SK-N-SH treated with all-trans-retinoic acid at 6 μM for 48 hours (cell line): ENCODE data around the gene DAB2IP.

Source experiments
- ATAC-seq: fragments of 200-7000 bp; cut with Tn5 transposase; 3 replicates; pipeline ENCODE4 v1.9.1; 2020; ENCODE audit warnings: mild to moderate bottlenecking, moderate library complexity
- ARNTL ChIP-seq: fragments of 450-650 bp; formaldehyde crosslinking; IDR thresholded peaks from 2 replicates; pipeline ENCODE4 v1.5.0; 2020; ENCODE audit warnings: low read depth, mild to moderate bottlenecking, moderate library complexity, borderline replicate concordance
- BACH2 ChIP-seq: fragments of 250-450 bp; sonication (Bioruptor Pico); IDR thresholded peaks from 2 replicates; pipeline ENCODE4 v1.9.0; 2021; ENCODE audit warnings: mild to moderate bottlenecking, borderline replicate concordance
- CREB5 ChIP-seq: fragments of 250-450 bp; sonication (Bioruptor Pico); IDR thresholded peaks from 2 replicates; pipeline ENCODE4 v1.5.1; 2020; ENCODE audit warnings: low read depth, mild to moderate bottlenecking, moderate library complexity
- CSDC2 ChIP-seq: fragments of 250-450 bp; sonication (Bioruptor Pico); IDR thresholded peaks from 2 replicates; pipeline ENCODE4 v1.5.0; 2020; ENCODE audit warnings: mild to moderate bottlenecking, moderate library complexity
- ESRRG ChIP-seq: fragments of 250-450 bp; sonication (Bioruptor Pico); IDR thresholded peaks from 2 replicates; pipeline ENCODE4 v1.6.1; 2021; ENCODE audit warnings: mild to moderate bottlenecking
- GLIS3 ChIP-seq: fragments of 250-450 bp; sonication (Bioruptor Pico); IDR thresholded peaks from 2 replicates; pipeline ENCODE4 v1.5.0; 2020; ENCODE audit warnings: mild to moderate bottlenecking, moderate library complexity
- ISL1 ChIP-seq: fragments of 250-450 bp; sonication (Bioruptor Pico); IDR thresholded peaks from 2 replicates; pipeline ENCODE4 v2.1.2; 2022; ENCODE audit warnings: mild to moderate bottlenecking, moderate library complexity
- OSR1 ChIP-seq: fragments of 250-450 bp; sonication (Bioruptor Pico); IDR thresholded peaks from 2 replicates; pipeline ENCODE4 v1.8.0; 2022; ENCODE audit warnings: moderate library complexity, mild to moderate bottlenecking, inconsistent platforms
- PPARA ChIP-seq: fragments of 250-450 bp; sonication (Bioruptor Pico); IDR thresholded peaks from 2 replicates; pipeline ENCODE4 v1.5.0; 2020; ENCODE audit warnings: mild to moderate bottlenecking, borderline replicate concordance
- RARB ChIP-seq: fragments of 250-450 bp; sonication (Bioruptor Pico); IDR thresholded peaks from 2 replicates; pipeline ENCODE4 v1.8.0; 2021; ENCODE audit warnings: mild to moderate bottlenecking, moderate library complexity
- SNAI2 ChIP-seq: fragments of 250-450 bp; sonication (Bioruptor Pico); IDR thresholded peaks from 2 replicates; pipeline ENCODE4 v1.5.0; 2020; ENCODE audit warnings: mild to moderate bottlenecking, moderate library complexity
- TOX ChIP-seq: fragments of 250-450 bp; sonication (Bioruptor Pico); IDR thresholded peaks from 2 replicates; pipeline ENCODE4 v1.8.0; 2021; ENCODE audit warnings: mild to moderate bottlenecking, moderate library complexity, borderline replicate concordance
- TSHZ2 ChIP-seq: fragments of 250-450 bp; sonication (Bioruptor Pico); IDR thresholded peaks from 2 replicates; pipeline ENCODE4 v1.5.0; 2020; ENCODE audit warnings: mild to moderate bottlenecking, moderate library complexity
- ZFP3 ChIP-seq: fragments of 250-450 bp; sonication (Bioruptor Pico); IDR thresholded peaks from 2 replicates; pipeline ENCODE4 v1.5.0; 2020; ENCODE audit warnings: mild to moderate bottlenecking, moderate library complexity
- ZFP30 ChIP-seq: fragments of 450-650 bp; formaldehyde crosslinking; IDR thresholded peaks from 2 replicates; pipeline ENCODE4 v1.5.0; 2022; ENCODE audit warnings: mild to moderate bottlenecking, moderate library complexity
- ZNF565 ChIP-seq: fragments of 450-650 bp; formaldehyde crosslinking; conservative IDR thresholded peaks from 2 replicates; pipeline ENCODE4 v1.5.0; 2020; ENCODE audit warnings: low read depth, mild to moderate bottlenecking, moderate library complexity
- ZNF70 ChIP-seq: fragments of 450-650 bp; formaldehyde crosslinking; IDR thresholded peaks from 2 replicates; pipeline ENCODE4 v1.5.0; 2020; ENCODE audit warnings: mild to moderate bottlenecking, moderate library complexity
- ZNF8 ChIP-seq: fragments of 450-650 bp; formaldehyde crosslinking; IDR thresholded peaks from 2 replicates; pipeline ENCODE4 v1.5.0; 2020; ENCODE audit warnings: mild to moderate bottlenecking, moderate library complexity
- TF ChIP-seq, protein P1 (sequence below): fragments of 250-450 bp; sonication (Bioruptor Pico); IDR thresholded peaks from 2 replicates; pipeline ENCODE4 v1.8.0; 2020; ENCODE audit warnings: mild to moderate bottlenecking, moderate library complexity, borderline replicate concordance
- TF ChIP-seq, protein P2 (sequence below): fragments of 250-450 bp; sonication (Bioruptor Pico); IDR thresholded peaks from 2 replicates; pipeline ENCODE4 v1.5.1; 2021; ENCODE audit warnings: mild to moderate bottlenecking, moderate library complexity

DAB2IP gene

DNA sequence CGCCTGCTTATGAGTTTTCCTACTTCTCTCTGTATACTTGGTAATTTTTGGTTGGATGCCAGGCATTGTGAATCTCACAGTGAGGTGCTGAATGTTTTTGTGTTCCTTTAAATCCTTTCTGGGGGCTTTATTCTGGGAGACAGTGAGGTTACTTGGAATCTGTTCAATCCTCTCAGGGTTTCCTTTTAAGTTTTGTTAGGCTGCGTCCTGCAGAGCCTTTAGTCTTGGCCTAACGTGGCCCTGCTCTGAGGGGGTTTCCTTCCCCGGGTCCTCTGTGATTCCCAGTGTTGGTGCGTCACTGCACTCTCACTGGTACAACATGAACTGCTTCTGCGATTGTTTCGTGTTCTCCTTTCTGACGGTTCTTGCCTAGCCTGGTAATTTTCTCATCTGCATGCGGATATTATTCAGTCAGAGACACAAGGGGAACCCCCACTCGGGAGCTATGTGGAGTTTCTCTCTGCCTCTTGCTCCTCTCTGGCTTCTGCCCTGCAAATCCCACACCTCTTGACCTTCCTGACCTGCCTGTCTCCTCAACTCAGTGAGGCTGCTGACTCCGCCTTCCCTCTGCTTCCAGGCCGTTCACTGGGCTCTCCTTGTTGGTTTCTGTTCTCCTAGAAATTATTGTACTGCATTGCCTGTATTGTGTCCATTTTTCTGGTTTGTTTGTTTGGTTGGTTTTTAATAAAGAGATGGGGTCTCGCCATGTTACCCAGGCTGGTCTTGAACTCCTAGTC, 128.1 kb downstream of the DAB2IP start:
- no peak for ATAC-seq

GRCh38 chr9:121780177-121781040, 129.0 kb downstream of the DAB2IP start:
- no peak for ATAC-seq
- TF ChIP-seq, protein P1, sequence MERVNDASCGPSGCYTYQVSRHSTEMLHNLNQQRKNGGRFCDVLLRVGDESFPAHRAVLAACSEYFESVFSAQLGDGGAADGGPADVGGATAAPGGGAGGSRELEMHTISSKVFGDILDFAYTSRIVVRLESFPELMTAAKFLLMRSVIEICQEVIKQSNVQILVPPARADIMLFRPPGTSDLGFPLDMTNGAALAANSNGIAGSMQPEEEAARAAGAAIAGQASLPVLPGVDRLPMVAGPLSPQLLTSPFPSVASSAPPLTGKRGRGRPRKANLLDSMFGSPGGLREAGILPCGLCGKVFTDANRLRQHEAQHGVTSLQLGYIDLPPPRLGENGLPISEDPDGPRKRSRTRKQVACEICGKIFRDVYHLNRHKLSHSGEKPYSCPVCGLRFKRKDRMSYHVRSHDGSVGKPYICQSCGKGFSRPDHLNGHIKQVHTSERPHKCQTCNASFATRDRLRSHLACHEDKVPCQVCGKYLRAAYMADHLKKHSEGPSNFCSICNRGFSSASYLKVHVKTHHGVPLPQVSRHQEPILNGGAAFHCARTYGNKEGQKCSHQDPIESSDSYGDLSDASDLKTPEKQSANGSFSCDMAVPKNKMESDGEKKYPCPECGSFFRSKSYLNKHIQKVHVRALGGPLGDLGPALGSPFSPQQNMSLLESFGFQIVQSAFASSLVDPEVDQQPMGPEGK (CRISPR knock-in tag): no peak
- TF ChIP-seq ISL1 (CRISPR knock-in tag) (no peak), OSR1 (no peak), ESRRG (CRISPR knock-in tag) (no peak), ZFP3 (CRISPR knock-in tag) (no peak), ZNF8 (CRISPR knock-in tag) (no peak), TSHZ2 (CRISPR knock-in tag) (no peak), ZNF70 (CRISPR knock-in tag) (no peak), ARNTL (CRISPR knock-in tag) (no peak), SNAI2 (CRISPR knock-in tag) (no peak), PPARA (no peak), RARB (no peak), ZFP30 (CRISPR knock-in tag) (no peak), BACH2 (no peak)
- TF ChIP-seq, protein P2, sequence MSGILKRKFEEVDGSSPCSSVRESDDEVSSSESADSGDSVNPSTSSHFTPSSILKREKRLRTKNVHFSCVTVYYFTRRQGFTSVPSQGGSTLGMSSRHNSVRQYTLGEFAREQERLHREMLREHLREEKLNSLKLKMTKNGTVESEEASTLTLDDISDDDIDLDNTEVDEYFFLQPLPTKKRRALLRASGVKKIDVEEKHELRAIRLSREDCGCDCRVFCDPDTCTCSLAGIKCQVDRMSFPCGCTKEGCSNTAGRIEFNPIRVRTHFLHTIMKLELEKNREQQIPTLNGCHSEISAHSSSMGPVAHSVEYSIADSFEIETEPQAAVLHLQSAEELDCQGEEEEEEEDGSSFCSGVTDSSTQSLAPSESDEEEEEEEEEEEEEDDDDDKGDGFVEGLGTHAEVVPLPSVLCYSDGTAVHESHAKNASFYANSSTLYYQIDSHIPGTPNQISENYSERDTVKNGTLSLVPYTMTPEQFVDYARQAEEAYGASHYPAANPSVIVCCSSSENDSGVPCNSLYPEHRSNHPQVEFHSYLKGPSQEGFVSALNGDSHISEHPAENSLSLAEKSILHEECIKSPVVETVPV (CRISPR knock-in tag): no peak

More for the DNA sequence above, 128.1 kb downstream of the DAB2IP start:
- no peak for TF ChIP-seq PPARA
- TF ChIP-seq RARB: no peak
- TF ChIP-seq TSHZ2 (CRISPR knock-in tag): no peak
- no peak for TF ChIP-seq ISL1 (CRISPR knock-in tag)
- TF ChIP-seq GLIS3 (CRISPR knock-in tag): no peak
- TF ChIP-seq OSR1: no peak
- TF ChIP-seq SNAI2 (CRISPR knock-in tag): no peak
- TF ChIP-seq, protein P2 (CRISPR knock-in tag): no peak
- no peak for TF ChIP-seq ESRRG (CRISPR knock-in tag)

- no peak for ATAC-seq
- no peak for TF ChIP-seq ESRRG (CRISPR knock-in tag)
- TF ChIP-seq, protein P1 (CRISPR knock-in tag): no peak
- no peak for TF ChIP-seq CSDC2
- TF ChIP-seq CREB5 (CRISPR knock-in tag): no peak
- no peak for TF ChIP-seq ZNF565 (CRISPR knock-in tag)
- TF ChIP-seq, protein P2 (CRISPR knock-in tag): no peak
- TF ChIP-seq TOX (CRISPR knock-in tag): no peak
Measured at GRCh38 chr9:121781145-121781548, 129.7 kb downstream of the DAB2IP start.
